Measurements from ENCODE around the gene INTS1.

DNA sequence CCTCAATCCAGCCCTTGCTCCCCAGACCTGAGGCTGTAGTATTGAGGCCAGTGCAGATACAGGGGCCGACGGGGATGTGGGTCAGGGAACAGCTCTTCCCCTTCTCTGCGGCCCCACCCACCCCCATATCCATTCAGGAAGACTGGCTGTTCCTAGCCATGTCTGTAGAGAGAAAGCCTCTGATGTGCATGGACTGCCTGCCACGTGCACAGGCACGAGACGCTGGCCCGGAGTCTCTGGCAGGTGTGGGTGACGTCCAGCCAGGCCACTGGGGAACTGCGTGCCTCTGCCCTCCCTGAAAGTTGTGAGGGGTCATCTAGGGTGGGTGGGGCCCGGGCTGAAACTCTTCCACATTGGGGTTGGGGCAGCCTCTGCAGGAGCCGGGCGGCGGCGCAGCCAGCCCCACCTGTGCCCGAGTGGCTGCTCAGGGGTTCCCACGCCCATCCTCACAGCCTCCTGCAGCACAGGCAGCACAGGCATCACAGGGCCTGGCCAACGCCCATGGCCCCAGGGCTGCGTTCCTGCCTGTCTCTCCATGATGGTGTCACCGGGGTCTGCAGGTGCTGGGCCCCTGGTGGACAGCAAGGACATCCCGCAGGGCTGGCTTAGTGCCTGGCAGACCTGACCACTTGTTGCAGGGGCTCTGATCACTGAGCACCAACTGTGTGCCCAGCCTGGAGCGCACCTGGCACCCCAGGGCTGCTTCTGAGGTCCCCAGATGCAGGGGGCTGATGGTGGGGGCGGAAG, 72.4 kb downstream of the INTS1 start:
- TF ChIP-seq, protein P1, sequence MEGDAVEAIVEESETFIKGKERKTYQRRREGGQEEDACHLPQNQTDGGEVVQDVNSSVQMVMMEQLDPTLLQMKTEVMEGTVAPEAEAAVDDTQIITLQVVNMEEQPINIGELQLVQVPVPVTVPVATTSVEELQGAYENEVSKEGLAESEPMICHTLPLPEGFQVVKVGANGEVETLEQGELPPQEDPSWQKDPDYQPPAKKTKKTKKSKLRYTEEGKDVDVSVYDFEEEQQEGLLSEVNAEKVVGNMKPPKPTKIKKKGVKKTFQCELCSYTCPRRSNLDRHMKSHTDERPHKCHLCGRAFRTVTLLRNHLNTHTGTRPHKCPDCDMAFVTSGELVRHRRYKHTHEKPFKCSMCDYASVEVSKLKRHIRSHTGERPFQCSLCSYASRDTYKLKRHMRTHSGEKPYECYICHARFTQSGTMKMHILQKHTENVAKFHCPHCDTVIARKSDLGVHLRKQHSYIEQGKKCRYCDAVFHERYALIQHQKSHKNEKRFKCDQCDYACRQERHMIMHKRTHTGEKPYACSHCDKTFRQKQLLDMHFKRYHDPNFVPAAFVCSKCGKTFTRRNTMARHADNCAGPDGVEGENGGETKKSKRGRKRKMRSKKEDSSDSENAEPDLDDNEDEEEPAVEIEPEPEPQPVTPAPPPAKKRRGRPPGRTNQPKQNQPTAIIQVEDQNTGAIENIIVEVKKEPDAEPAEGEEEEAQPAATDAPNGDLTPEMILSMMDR (IDR thresholded peaks at IDR 0.05), result no peak
- TF ChIP-seq EZH2 (IDR thresholded peaks at IDR 0.05; ENCODE audit: borderline replicate concordance, insufficient read depth, low read depth, low read length, poor library complexity, severe bottlenecking), result no peak

Measured in B cell (primary cell).